IPS DF 4.7 (cell line): Measurements from ENCODE around the gene ARPC2.
"Not testable (repeated sequence)": the region's sequence is repeated elsewhere in the genome, so short reads cannot be mapped to it uniquely, and the experiment has no call there.

Experiments used
- DNase-seq: peaks from one replicate; pipeline ENCODE4 v3.0.0-alpha.2; 2013; ENCODE audit warnings: low spot score; ENCODE audit errors: extremely low read depth

Gene ARPC2

DNA sequence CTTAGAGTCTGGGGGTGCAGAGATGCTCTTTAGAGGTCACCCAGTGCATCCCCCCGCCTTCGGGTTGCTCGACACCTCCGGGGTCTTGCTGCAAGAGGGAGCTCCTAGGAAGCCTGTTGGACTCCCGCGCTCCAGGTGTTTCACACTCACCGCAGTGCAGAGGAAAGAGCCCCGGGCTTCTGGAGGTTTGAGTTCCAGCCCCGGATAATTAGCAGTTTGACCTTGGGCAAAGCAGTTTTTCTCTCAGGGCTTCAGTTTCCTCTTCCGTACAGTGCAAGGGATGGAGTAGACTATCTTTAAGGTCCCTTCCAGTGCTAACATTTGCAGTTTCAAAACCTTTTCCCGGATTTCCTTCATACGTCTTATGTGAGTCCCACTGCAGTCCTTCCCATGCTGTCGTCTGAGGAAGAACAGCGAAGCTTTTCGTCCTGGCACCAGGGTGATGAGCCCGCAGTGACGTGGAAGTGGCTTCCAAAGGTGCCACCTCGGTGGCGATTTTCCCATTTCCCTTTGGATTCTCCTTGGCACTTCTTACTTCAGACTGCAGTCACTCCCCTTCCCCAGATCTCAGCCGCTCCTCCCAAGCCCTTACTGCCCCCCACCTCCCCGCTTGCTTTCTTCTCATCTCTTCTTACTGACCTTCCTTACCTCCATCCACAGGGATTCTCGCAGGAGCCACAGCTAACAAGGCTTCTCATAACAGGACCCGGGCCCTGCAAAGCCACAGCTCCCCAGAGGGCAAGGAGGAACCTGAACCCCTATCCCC, 53.9 kb downstream of the ARPC2 start:
- no peak for DNase-seq

DNA sequence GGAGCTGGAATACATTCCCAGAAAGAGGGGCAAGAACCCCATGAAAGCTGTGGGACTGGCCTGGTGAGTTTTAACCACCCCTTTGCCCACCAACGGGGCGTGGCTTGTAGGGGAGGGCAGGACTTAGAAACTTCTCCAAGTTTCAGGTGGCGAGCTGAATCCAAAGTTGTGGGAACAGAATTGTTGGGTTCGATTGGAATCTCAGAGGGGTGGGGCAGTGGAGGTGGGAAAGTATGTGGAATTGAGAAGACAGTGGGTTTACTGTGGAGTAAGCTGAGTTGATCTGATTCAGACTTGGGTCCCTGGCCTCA, 54.5 kb downstream of the ARPC2 start:
- no peak for DNase-seq

DNA sequence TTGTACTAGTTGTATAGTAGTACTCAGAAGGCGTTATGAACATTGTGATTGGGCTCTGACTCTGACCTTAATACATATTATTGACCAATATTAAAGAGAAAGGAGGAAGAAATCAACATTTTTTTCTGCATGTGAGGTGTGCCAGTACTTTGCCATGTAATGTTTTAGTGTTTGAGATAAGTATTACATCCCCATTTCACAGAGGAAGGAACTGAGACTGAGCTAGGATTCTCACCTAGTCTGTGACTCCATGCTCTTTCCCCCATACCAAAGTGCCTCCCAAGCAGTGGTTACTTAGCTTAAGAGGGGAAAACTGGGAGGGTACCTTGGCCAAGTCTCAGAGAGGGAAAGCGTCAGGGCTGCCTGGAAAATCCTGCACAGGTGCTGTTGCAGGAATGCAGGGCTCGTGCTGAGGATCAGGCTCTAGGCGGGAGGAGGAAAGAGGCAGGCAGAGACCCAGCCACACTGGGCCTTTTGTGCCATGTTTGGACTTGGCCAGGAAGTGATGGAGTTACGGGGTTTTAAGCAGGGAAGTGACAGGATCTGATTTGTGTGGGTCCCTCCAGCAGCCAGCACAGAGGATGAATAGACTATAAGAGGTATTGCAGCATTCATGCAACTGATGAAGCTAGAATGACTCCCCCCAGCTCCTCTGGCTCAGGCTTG, 55.0 kb downstream of the ARPC2 start:
- no peak for DNase-seq

DNA sequence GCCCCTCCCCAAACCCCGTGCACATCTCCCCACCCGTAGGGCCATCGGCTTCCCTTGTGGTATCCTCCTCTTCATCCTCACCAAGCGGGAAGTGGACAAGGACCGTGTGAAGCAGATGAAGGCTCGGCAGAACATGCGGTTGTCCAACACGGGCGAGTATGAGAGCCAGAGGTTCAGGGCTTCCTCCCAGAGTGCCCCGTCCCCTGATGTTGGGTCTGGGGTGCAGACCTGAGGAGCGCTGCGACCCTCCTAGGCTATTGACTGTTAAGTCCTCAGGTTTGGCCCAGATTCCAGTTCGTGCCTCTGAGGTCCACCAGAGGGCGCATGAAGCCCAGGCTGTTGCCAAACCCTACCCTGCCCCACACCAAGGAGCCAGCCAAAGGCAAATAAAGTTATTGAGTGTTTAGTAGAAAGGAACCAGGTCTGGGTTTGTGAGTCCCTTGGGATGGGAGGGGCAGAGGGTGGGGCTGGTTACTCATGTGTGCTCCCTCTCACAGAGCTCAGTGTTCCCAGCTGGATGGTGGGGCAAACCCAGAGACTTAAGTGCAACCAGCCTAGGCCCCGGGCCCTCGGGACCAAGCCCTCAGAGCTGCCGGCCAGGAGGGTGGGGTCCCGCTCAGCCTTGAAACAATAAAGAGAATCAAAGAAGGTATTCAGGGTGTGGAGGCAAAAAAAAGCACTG, 55.7 kb downstream of the ARPC2 start:
- DNase-seq = no peak

DNA sequence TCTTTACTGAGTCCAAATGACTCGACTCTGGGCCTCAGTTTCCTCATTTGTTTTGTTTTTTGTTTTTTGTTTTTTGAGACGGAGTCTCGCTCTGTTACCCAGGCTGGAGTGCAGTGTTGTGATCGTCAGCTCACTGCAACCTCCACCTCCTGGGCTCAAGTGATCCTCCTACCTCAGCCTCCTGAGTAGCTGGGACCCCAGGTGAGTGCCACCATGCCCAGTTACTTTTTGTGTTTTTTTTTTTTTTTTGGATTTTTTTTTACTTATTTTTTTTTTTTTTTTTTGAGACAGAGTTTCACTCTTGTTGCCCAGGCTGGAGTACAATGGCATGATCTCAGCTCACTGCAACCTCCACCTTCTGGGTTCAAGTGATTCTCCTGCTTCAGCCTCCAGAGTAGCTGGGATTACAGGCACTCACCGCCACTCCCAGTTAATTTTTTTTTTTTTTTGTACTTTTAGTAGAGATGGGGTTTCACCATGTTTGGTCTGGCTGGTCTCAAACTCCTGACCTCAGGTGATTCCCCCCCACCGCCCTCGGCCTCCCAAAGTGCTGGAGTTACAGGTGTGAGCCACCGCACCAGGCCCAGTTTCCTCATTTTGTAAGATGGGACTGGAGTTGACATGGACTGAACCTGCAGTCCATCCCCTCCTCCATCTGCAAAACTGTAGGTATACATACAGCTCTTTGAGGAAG, 56.4 kb downstream of the ARPC2 start:
- not testable (repeated sequence) for DNase-seq

DNA sequence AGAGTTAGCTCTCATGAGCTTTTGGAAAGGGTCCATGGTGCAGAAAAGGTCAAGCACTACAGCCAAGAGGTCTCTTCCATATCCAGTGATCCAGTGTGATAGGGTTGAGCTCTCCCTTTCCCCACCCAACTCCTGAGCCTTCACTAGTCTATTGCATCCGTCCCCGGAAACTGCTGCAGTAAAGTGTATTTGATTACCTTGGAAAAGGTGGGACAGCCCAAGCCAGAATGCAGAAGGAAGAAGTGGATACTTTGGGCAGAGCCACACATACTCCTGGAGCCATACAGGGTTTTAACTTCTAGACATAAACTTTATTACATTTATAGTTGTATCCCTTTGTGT, 56.9 kb downstream of the ARPC2 start:
- DNase-seq = no peak

DNA sequence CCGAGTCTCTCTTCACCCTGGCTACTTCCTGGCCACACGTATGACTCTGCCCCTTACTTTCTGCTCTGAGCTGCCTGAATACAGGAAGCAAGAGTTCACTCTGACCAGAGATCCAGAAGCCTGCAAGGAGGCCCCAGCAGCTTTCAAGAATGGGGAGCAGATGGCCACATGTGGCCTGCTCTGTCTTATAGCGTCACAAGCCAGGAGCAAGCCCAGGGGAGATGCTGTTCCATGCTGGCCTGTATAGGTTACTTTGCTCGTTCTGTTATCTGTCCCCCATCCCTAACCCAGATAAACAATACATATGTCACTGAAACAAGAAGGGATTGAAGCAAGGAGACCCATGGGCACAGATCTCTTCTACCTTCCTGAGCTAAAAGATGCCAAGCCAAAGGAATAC, 57.6 kb downstream of the ARPC2 start:
- no peak for DNase-seq

DNA sequence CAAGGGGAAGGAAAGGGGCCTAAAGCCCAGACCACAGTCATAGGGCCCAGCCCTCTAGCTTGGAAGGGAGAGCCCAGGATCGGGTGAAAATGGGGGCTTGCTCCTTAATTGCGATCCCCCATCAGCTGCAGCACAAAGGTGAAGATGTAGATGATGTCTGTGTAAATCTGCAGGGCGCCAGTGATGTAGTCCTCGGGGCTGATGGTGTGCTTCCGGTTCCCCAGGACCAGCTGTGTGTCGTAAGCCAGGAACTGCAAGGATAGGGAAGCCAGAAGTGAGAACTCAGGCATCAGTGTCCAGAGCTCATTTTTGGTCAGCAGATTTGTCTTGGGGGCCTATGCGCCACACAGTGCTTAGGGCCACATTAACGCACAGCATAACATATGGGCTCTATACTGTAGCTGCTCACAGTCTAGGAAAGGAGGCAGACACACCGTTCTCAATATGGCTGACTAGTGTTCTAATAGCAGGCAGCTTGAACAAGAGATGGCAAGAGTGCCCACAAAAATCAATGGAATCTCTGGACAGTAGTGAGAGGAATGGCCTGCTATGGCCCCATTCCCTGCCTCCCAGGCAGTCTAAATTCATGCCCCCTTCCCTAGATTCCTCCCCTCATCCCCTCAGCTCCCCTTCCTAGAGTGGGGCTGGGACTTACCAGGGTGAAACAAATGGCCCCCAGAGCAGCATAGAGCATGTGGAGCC, 58.5 kb downstream of the ARPC2 start:
- no peak for DNase-seq

DNA sequence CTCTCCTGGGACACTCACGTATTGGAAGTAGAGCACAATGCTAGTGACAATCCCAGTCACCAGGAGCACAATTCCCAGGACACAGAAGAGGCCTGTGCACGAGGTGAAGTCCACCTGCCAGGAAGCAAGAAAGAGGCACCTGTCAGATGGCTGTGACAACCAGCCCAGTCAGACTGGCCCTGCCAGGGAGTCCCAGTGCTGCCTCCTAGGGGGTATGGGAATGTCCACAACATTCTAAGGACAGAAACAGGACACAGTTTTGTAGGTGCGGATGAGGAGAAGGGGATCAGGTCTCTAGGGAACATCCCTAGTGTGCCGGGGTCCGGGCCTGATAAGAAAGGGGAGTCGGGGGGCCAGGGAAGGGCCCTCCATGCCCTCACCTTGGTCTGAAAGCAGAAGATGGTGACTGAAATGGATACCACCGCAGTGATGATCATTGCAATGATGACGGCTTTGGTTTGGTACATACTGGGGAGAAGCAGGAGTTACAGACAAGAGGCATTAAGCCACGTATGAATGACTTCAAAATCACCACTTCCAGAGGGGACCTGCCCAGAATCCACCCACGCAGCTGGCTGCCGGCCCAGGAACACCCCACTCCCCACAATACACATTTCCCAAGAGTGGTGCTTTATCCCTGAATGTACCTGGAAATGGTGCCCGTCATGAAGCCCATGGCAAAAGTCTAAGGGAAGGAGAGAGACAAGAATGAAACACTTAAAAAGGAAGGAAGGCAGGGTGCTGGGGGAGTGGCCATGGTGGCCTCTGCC, 60.2 kb downstream of the ARPC2 start:
- no peak for DNase-seq

DNA sequence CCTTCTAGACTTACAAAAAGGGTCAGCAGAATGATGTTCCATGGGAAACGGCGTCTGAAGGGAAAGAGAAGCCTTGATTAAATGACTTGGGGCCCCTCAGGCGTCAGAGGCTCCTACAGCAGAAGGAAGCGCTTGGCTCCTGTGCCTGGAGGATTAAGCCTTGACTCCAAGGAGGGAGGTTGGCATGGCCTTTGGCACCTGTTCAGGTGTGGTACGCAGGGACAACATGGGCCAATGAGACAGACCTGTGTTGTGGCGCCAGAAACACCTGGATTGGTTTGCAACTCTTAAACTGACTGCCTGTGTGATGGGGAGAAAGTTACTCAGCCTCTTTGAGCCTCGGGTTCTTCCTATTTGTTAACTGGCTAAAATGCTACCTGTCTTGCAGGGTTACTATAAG, 60.9 kb downstream of the ARPC2 start:
- no peak for DNase-seq

DNA sequence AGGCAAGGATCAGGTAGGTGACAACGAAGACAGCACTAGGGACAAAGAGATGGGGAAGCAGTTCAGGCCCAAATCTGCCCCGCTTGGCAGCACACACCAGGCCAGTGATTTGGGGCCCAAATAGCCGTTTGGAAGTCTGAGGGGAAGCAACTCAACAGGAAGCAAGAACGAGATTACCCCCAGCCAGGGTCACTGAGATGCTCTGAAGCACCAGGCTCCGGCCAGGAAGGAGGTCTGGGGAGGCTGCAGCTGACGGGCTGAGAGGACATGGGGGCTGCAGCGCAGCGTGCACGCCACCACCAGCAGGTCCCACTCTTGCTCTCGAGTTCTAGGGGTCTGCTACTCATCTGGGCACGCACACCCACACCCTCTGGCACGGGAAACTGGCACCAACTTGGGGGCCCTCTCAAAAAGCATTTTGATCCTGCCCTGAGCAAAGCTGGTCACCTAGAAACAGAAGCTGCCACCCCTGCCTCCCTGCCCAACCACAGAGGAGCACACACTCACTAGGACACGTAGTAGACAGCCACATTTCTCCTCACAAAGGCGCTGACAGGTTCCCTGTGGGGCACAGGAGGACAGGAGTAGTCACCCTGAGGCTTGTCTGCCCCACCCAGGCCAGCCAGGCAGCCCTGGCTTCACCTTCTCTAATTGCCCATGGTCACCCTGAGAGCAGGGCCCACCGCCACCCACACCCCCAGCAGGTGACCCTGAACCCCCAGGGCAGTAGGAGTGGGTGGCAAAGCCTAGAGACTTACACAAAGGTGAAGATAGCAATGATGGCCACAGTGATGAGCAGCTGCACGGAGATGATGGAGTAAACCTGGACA, 61.8 kb downstream of the ARPC2 start:
- no peak for DNase-seq

DNA sequence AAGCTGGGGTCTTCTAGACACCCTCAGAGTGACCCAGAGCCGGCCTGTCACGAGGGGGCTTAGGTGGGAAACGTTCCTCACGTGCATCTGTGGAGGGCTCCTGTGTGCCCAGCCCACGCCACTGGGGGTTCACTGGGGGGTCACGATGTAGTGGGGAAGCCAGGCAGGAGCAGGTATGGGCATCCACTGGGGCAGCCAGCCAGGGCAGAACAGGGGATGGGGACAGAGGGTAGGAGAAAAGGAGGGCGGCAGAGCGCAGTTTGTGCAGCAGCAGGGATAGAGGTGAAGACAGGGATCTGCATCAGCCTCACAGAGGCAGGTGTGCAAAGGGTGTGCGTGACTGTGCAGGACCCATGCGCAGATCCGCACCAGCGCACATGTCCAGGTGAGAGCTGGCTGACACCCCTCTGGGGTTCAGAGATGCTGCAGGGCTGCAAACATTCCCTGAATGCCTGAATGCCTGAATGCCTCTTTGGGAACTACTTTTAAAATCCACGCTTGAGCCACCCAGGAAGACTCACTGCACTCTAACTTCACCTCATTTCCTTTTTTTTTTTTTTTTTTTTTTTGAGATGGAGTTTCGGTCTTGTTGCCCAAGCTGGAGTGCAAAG, 63.4 kb downstream of the ARPC2 start:
- DNase-seq = no peak

DNA sequence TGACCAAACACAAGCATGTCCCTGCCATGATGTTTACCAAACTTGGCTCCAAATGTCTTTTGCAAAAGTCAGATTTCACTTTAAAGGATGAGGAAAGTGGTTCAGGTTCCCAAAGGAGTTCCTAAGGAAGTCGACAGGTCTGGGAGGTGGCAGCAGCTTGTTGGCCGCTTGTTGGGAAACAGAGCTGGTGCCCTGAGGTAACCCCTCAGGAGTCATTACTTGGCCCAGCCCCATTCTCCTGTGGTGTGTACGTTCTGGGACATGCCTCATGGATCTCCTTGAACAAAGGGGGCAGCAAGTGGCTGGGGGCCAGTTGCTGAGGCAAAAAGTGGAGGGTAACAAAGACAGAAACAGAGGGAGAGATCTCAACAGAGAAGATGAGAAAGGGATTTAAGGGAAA, 64.5 kb downstream of the ARPC2 start:
- no peak for DNase-seq

DNA sequence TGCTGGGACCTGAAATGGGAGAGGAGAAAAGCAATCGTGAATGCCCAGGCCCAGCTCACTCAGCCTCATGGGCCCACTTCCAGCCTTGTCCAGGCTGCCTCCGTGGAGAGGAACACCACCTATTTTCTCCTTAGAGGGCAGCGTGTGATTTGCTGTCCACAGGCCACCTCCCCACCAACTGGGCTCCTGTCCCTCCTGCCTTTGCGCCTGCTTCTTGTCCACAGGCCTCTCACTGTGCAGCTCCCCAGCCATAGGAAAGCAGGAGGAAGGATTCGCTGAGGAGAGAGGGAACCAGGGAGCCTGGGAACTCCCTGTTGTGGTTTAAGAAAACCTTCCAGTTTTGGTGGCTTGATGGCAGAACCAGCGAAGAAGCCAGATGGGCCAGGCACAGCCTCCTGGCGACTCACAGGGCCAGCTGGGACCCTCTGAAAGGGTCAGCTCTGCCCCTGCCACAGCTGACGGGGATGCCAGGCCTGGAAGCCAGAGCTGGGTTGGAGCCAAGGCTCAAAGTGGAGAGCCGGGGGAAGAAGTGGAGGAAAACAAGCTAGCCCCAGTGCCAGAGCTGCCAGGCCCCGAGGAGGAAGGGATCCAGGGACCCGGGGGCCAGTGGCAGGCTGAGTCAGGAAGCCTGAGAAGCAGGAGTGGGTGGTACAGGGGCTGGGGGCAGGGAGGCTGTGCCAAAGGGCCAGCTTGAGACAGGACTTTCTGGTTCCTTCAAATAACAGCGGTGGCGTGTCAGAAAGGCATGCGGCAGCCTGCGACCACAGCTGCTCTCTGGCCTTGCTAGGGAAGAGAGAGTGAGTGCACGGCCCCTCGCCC, 65.4 kb downstream of the ARPC2 start:
- no peak for DNase-seq

DNA sequence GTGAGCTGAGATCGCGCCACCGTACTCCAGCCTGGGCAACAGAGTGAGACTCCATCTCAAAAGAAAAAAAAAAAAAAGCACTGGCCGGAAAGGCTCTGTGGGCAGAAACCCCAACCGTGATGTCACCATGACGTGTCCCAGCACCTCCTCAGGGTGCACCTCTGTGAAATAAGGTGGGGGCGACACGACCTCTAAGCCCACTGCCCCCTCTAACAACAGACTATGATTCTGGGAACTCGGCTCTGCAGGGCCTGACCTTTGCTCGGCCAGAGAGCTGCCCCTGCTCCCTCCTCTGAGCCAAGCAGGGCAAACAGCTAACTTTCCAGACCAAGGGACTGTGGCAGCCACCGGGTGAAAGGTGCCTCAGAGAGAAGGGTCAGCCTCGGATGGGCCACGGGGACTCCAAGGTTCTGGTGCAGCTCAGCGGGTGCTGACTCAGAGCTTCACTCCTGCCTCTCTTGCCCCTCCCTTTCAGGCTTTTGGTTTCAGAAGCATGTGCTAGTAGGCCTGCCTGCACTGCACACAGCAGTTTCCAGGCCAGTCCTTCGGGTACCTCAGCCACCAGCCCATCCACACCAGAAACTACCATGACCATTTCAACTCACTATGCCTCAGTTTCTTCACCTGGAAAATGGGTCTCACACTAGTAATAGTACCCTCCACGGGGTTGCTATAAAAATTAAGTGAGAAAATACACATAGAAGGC, 67.3 kb downstream of the ARPC2 start:
- DNase-seq = no peak

DNA sequence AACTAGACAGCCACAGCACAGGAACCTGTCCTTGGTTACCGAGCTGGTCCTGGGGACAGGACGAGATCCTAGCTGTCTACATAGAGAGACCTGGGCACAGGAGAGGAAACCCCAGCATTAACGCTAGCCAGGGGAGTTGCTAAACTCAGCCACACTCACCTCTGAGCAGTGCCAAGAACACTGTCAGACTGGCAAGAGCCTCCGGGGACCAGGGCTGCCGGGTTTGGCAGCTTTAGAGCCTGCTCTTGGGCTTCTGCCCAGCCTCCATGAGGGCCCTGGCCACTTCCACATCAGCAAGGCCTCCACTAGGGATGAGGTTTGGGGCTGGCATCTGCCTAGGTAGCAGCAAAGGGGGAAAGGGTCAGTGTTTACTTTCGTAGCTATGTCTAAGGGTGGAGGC, 68.6 kb downstream of the ARPC2 start:
- DNase-seq = no peak

DNA sequence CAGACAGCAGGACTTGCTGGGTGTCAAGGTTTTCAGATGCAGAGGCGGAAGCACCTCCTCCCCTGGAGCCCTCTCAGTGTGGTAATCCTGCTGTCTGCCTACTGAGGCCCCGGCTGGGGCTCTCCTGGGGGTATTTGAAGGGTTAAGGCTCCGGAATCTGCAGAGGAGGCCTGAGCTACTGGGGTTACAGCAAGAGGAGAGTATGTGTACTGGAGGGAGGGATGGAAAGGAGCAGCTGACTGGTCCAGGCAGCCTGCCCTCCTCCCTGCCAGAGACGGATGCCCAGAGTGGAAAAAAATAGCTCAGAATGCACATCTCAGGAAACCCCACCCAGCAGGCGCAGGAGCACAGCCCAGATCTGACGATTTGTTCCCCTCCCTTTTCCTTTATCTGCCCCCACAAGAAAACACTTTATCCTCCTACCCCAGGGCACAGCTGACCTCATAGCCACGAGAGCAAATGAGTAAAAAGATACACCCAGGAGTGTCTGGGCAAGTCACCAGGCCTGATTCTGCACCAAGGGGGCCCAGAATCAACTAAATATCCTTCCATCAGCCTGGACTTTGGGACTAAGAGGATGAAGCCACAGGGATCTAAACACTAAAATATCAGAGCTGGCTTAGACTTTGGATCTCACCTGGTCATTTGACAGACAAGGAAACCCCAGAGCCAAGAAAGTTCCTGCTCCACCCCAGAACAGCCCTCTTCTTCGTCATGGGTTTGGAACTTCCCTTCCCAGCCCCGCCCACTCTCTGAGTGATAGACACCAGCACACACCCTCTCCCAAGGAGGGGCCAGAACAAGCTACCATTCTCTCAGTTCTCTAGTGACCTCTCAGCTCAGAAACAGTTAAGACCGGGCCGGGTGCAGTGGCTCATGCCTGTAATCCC, 69.8 kb downstream of the ARPC2 start:
- DNase-seq = no peak
